GM12878 (cell line): ENCODE results near the gene ANP32A.

Experiments
- CHD1 ChIP-seq: IDR thresholded peaks from 2 replicates; pipeline ENCODE4 v1.6.1; 2012; ENCODE audit warnings: low read depth, low read length, improper control_type of control experiment
- ESRRA ChIP-seq: IDR thresholded peaks from 2 replicates; pipeline ENCODE4 v1.6.1; 2012; ENCODE audit warnings: mild to moderate bottlenecking, low read length, improper control_type of control experiment
- NRF1 ChIP-seq: conservative IDR thresholded peaks from 2 replicates; pipeline ENCODE4 v1.6.1; 2011; ENCODE audit warnings: mild to moderate bottlenecking, low read depth, low read length, improper control_type of control experiment
- TCF12 ChIP-seq: IDR thresholded peaks from 2 replicates; pipeline ENCODE4 v1.6.1; 2011; ENCODE audit warnings: low read depth, mild to moderate bottlenecking, low read length
- ZNF622 ChIP-seq: fragments of 450-650 bp; IDR thresholded peaks from 2 replicates; pipeline ENCODE4 v1.6.1; 2017; ENCODE audit warnings: mild to moderate bottlenecking, inconsistent platforms

DNA sequence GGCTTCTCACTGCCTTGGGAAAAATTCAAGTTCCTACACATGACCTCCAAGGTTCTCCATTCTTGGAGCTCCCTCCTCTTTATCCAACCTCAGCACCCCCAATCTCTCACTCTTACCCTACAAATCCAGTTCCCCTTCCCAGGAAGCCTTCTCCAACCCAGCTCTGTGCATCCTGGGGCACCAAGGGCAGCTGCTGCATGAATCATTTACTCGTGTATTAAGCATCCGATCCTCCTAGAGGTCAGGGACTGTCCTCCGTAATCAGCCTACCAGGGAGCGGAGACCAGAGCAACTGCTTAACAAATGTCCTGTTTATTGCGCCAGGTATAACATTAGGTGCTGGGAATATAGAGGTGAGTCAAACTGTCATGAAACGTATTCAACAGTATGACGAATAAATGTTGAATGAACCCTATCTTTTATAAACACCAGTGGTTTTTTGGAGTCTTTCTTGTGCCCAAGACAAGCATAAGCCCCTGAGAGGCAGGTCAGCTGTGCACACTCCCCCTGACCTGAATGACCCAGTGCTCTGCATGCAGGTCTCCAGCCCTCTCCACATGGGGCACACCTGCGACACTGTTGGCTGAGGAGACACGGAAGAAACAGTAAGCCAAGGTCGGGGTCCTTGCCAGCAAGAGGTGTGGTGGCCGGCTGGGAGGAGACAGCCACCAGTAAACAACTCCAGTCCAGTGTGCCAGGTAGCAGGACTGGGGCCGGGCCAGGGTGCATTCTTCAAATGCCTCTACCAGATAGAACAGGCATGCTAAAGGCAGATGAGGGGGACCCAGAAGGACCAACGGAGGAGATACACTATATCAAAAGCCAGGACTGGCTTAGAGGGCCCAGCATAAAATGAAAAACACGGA is 27.6 kb downstream of the ANP32A start:
- TF ChIP-seq TCF12 (no peak), NRF1 (no peak), ZNF622 (no peak), CHD1 (no peak), ESRRA (no peak)
